Glutamatergic neuron (in vitro differentiated cells): ENCODE measurements around the gene PKHD1. TPM values are rescaled to one million over a fixed set of nuclear protein-coding genes. Genes with fewer than 3 reads are reported as not detected.
A peak's percentile ranks its signal among the peaks of the same experiment; 100 is the strongest.
"Not testable (repeated sequence)": the region's sequence is repeated elsewhere in the genome, so short reads cannot be mapped to it uniquely, and the experiment has no call there.

ENCODE experiments used
- DNase-seq: peaks from one replicate; pipeline ENCODE4 v3.0.0; 2022
- H3K27ac Mint-ChIP-seq: one replicate; pipeline ENCODE4 v1.8.0; 2020; ENCODE audit warnings: mild to moderate bottlenecking, mixed read lengths, inconsistent platforms; ENCODE audit not compliant: unreplicated experiment
- H3K27me3 Mint-ChIP-seq: one replicate; pipeline ENCODE4 v1.8.0; 2020; ENCODE audit warnings: mild to moderate bottlenecking, moderate library complexity, mixed read lengths, inconsistent platforms; ENCODE audit not compliant: unreplicated experiment
- H3K36me3 Mint-ChIP-seq: one replicate; pipeline ENCODE4 v1.8.0; 2020; ENCODE audit warnings: mild to moderate bottlenecking, mixed read lengths, inconsistent platforms; ENCODE audit not compliant: unreplicated experiment
- H3K4me1 Mint-ChIP-seq: one replicate; pipeline ENCODE4 v1.8.0; 2020; ENCODE audit warnings: mild to moderate bottlenecking, low read depth, mixed read lengths, inconsistent platforms; ENCODE audit not compliant: unreplicated experiment
- H3K4me3 Mint-ChIP-seq: one replicate; pipeline ENCODE4 v1.8.0; 2020; ENCODE audit warnings: mild to moderate bottlenecking, mixed read lengths, inconsistent platforms; ENCODE audit not compliant: unreplicated experiment
- H3K9me3 Mint-ChIP-seq: one replicate; pipeline ENCODE4 v1.8.0; 2020; ENCODE audit warnings: mild to moderate bottlenecking, moderate library complexity, mixed read lengths, inconsistent platforms; ENCODE audit not compliant: unreplicated experiment
- CTCF ChIP-seq: fragments of 200-600 bp; sonication (generic); IDR thresholded peaks from one replicate; pipeline ENCODE4 v1.5.0; 2021; ENCODE audit not compliant: partially characterized antibody, unreplicated experiment
- total RNA-seq: library from RNA; stranded (reverse); fragmentation: NEBNext Ultra II Directional; extraction: Animal tissue kit (Norgen Biotek cat#: 25700); gene quantifications from one replicate; pipeline ENCODE4 v1.2.1, GENCODE V29; 2021; ENCODE audit not compliant: unreplicated experiment

PKHD1 gene
- total RNA-seq, 1 donor from 2014 or later, result 0.02 TPM

GRCh38 chr6:51857134-51857533, 230.3 kb downstream of the PKHD1 start:
- Mint-ChIP-seq H3K27ac (no peak overlapping the region), H3K36me3 (no peaks in the 10 kb centered on the region), H3K27me3 (peaks cover 4% of the 10 kb centered on the region), H3K9me3 (peaks cover 2% of the 10 kb centered on the region), H3K4me3 (no peak overlapping the region), H3K4me1 (peaks cover 3% of the 10 kb centered on the region)
- no peak for TF ChIP-seq CTCF
- DNase-seq, result no peak

DNA sequence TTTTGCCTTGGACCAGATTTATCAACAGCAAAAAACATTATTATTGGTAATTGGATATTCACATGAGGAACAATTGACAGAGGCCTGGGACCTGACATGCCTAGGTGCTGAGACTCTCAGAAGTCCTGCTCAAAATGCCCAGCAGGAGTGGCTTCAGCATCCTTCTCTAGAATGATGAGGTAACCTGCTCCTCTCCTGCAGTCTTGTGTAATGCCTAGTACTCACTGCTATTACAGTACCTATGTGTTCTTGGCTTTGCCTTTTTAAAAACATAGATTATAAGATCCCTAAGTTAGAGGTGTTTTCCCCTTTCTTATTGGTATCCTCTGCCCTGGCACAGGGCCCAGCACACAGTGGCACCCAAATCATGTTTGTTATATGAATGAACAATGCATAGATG, 230.9 kb downstream of the PKHD1 start:
- H3K4me1 Mint-ChIP-seq, result peaks cover 3% of the 10 kb centered on the region
- H3K9me3 Mint-ChIP-seq, result peaks cover 2% of the 10 kb centered on the region
- H3K27ac Mint-ChIP-seq, result no peak overlapping the region
- no peak for DNase-seq
- TF ChIP-seq CTCF, result no peak
- no peak overlapping the region for H3K4me3 Mint-ChIP-seq
- H3K27me3 Mint-ChIP-seq, result peaks cover 4% of the 10 kb centered on the region
- no peaks in the 10 kb centered on the region for H3K36me3 Mint-ChIP-seq

DNA sequence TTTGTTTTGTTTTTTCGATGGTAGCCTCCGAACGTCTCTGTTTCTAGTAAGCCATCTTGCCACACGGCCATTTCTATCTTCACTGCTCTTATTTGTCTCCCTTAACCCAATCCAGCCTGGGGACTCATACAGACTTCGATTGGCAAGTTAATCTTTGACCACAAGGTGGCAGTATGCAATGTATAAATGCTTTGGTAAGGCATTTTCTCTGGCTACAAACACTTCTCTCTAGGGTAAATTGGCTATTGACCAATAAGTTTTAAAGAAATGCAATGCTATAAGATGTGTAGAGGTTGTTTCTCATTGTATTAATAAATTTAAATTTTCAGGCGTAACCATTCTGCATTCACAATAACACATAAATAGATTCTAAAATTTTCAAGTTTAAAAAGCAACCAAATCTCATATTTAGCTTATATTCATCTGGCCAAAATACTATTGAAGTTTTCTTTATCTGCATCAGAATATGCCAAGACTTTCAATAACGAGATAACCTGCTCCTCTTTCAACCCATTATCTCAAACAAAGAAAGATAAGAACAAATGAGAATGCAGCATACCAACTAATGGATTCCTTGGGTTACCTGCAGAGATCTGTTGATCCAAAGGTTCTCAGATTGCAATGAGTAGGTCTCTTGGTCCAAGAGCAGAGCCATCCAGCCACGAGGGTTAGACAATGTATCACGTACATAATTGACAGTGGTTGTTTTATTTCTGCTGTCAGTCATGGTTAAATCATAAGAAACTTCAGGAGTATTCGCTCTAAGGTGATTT, 231.9 kb downstream of the PKHD1 start:
- Mint-ChIP-seq H3K4me1 (peaks cover 3% of the 10 kb centered on the region), H3K27me3 (peaks cover 4% of the 10 kb centered on the region), H3K9me3 (peaks cover 2% of the 10 kb centered on the region), H3K27ac (no peak overlapping the region), H3K4me3 (no peak overlapping the region), H3K36me3 (no peaks in the 10 kb centered on the region)
- peak; percentile 78 for TF ChIP-seq CTCF
- DNase-seq, result no peak

DNA sequence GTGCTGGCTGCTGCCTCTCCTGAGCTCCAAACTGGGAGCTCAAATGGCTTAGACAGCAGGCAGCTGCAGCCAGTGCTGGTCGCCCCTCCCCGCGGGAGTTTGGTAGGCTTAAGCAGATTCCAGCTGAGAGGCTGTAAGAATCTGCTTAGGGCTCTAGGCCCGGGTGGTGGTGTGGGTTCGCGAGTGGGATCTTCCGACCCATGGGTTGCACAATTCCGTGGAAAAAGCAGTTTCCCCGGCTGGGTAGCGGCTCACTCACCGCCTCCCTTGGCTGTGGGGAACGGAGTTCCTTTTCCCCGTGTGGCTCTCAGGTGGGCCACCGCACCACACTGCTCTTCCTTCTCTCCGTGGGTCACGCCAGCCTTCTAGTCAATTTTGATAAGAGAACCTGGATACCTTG, 232.5 kb downstream of the PKHD1 start:
- Mint-ChIP-seq H3K9me3 (peaks cover 2% of the 10 kb centered on the region), H3K27ac (no peak overlapping the region), H3K4me3 (no peak overlapping the region), H3K27me3 (peaks cover 4% of the 10 kb centered on the region), H3K36me3 (no peaks in the 10 kb centered on the region), H3K4me1 (peaks cover 3% of the 10 kb centered on the region)
- DNase-seq, result peak; percentile 24
- TF ChIP-seq CTCF, result no peak

DNA sequence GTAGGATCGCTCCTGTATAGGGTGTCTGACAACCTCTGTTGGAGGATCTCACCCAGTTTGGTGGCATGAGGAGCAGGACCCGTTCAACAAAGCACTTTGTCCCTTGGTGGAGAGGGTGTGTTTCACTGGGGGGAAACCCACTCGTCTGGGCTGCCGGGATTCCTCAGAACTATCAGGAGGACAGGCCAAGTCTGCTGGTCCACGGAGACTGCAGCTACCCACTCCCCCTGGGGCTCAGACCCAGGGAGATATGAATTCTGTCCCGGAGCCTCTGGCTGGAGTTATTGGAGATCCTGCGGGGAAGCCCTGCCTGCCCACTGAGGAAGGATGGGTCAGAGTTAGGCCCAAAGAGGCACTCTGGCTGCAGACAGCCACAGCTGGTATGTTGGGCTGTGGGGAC, 233.1 kb downstream of the PKHD1 start:
- Mint-ChIP-seq H3K9me3 (peaks cover 2% of the 10 kb centered on the region), H3K27ac (no peak overlapping the region), H3K4me1 (peaks cover 3% of the 10 kb centered on the region), H3K4me3 (no peak overlapping the region), H3K27me3 (peaks cover 4% of the 10 kb centered on the region), H3K36me3 (no peaks in the 10 kb centered on the region)
- no peak for DNase-seq
- TF ChIP-seq CTCF, result no peak

DNA sequence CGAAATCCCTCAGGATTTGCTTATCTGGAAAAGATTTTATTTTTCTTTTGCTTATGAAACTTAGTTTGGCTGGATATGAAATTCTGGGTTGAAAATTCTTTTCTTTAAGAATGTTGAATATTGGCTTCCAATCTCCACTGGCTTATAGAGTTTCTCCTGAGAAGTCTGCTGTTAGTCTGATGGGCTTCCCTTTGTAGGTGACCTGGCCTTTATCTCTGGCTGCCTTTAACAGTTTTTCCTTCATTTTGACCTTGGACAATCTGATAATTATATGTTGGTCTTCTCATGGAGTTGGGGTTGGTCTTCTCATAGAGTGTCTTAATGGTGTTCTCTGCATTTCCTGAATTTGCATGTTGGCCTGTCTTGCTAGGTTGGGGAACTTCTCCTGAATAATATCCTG, 234.3 kb downstream of the PKHD1 start:
- H3K27me3 Mint-ChIP-seq, H3K9me3 Mint-ChIP-seq, H3K36me3 Mint-ChIP-seq, H3K4me3 Mint-ChIP-seq, DNase-seq, H3K4me1 Mint-ChIP-seq, H3K27ac Mint-ChIP-seq: not testable (repeated sequence)
